ENCODE results near the gene SSMEM1. TPM values are rescaled to one million over a fixed set of nuclear protein-coding genes. Genes with fewer than 3 reads are reported as not detected.

Gene SSMEM1
- total and polyA plus RNA-seq, 10 donors, result not detected

DNA sequence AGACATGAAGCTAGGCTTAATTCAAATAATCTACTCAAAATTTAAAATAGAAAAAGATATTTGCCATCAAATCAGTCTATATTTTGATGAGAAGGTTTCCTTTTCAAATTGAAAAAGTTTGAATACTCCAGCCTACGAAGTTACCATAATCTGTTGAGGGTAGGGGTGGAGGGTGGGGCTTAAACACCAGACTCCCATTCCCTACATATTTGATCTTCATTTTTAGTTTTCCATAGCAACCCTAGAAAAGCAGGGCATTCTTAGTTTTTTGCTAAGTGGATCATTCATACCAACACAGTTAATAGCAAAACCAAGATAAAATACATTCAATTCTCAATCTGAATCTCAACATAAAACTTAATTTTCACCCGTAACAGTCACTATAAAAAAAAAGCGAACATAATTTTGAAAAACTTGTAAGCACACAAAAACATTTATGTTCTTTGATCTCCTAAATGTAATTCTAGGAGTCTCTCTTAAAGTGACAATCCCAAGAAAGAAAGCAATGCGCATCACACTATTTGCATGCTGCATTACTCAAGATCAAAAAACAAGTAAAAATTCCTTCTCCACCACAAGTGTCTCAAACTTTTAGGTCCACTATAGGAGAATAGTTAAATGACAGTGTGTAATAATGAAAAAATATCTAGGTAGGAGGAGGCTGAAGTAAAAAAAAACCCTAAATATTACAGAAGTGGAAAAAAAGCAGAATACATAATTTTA, 33.3 kb upstream of the SSMEM1 start:
- intact Hi-C loops (cut with DNase I; ENCODE audit: low total_unique reads), result no loop called here
- H3K27ac ChIP-seq, result no peak overlapping the region
- no peaks in the 10 kb centered on the region for H3K27me3 ChIP-seq (replicated peaks in 1 of 7)
- no peaks in the 10 kb centered on the region for H3K9me3 ChIP-seq
- no peak overlapping the region for H3K4me3 ChIP-seq
- H3K4me1 ChIP-seq, result no peaks in the 10 kb centered on the region
- no peak for DNase-seq
- 92 to 96% (median 95%) methylated on average over 4 of the region's 4 CpGs for WGBS, 5 donors
- H3K36me3 ChIP-seq, result peaks cover 3 to 100% (median 56%) of the 10 kb centered on the region in 6 donors
- TF ChIP-seq, protein P1, sequence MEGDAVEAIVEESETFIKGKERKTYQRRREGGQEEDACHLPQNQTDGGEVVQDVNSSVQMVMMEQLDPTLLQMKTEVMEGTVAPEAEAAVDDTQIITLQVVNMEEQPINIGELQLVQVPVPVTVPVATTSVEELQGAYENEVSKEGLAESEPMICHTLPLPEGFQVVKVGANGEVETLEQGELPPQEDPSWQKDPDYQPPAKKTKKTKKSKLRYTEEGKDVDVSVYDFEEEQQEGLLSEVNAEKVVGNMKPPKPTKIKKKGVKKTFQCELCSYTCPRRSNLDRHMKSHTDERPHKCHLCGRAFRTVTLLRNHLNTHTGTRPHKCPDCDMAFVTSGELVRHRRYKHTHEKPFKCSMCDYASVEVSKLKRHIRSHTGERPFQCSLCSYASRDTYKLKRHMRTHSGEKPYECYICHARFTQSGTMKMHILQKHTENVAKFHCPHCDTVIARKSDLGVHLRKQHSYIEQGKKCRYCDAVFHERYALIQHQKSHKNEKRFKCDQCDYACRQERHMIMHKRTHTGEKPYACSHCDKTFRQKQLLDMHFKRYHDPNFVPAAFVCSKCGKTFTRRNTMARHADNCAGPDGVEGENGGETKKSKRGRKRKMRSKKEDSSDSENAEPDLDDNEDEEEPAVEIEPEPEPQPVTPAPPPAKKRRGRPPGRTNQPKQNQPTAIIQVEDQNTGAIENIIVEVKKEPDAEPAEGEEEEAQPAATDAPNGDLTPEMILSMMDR (IDR thresholded peaks at IDR 0.05 in 8 of 11, conservative IDR thresholded peaks at IDR 0.05 in 3 of 11), result no peak
- TF ChIP-seq POLR2AphosphoS5 (IDR thresholded peaks at IDR 0.05) (no peak), POLR2A (IDR thresholded peaks at IDR 0.05) (no peak)

DNA sequence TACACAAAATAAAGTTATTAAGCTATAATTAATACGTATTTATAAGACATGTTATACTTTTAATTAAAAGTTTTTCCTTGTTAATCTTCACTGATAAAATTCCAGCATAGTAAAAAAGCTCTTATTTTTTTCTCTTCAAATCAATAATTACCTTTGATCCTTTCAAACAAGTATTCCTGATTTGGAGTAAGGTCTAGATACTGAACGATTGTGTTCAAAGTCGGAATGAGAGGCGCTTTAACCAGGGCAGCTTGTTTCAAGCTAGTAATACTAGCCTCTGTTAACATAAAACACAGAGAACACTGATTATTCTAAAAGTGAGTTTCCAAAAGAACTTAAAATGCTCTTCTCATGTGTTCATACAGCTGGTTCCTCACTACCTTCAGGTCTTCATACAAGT, 29.4 kb upstream of the SSMEM1 start:
- Histone ChIP-seq H3K4me1 (no peaks in the 10 kb centered on the region), H3K9me3 (no peaks in the 10 kb centered on the region), H3K36me3 (peaks cover 0 to 100% (median 56%) of the 10 kb centered on the region in 6 donors), H3K4me3 (no peak overlapping the region), H3K27ac (no peak overlapping the region), H3K27me3 (replicated peaks in 1 of 7) (no peaks in the 10 kb centered on the region)
- intact Hi-C loops (cut with DNase I; ENCODE audit: low total_unique reads), result no loop called here
- no peak for TF ChIP-seq POLR2AphosphoS5 (IDR thresholded peaks at IDR 0.05)
- TF ChIP-seq, protein P1 (IDR thresholded peaks at IDR 0.05 in 8 of 11, conservative IDR thresholded peaks at IDR 0.05 in 3 of 11), result no peak
- DNase-seq, result no peak
- WGBS, 5 donors, result 95 to 97% (median 96%) methylated on average over 4 of the region's 4 CpGs

DNA sequence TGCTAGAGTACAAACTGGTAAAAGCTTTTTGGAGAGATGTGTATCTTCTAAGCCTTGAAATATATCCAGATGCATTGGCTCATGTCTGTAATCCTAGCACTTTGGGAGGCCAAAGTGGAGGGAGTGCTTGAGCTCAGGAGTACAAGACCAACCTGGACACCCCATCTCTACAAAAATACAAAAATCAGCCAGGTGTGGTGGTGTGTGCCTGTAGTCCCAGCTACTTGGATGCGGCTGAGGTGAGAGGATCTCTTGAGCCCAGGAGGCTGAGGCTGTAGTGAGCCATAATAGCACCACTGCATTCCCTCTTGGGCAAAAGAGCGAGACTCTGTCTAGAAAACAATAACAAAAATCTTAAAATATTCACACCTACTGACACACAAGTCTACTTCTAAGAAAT, 28.0 kb upstream of the SSMEM1 start:
- DNase-seq, result no peak
- Histone ChIP-seq H3K27ac (no peak overlapping the region), H3K9me3 (no peaks in the 10 kb centered on the region), H3K4me3 (no peak overlapping the region), H3K36me3 (peaks cover 0 to 100% (median 56%) of the 10 kb centered on the region in 6 donors), H3K27me3 (replicated peaks in 1 of 7) (no peaks in the 10 kb centered on the region), H3K4me1 (no peaks in the 10 kb centered on the region)
- intact Hi-C loops (cut with DNase I; ENCODE audit: low total_unique reads), result no loop called here
- TF ChIP-seq POLR2AphosphoS5 (IDR thresholded peaks at IDR 0.05) (no peak), POLR2A (IDR thresholded peaks at IDR 0.05) (no peak)
- TF ChIP-seq, protein P1 (IDR thresholded peaks at IDR 0.05 in 8 of 11, conservative IDR thresholded peaks at IDR 0.05 in 3 of 11), result no peak
- 96 to 100% (median 97%) methylated on average over 2 of the region's 2 CpGs for WGBS, 5 donors

DNA sequence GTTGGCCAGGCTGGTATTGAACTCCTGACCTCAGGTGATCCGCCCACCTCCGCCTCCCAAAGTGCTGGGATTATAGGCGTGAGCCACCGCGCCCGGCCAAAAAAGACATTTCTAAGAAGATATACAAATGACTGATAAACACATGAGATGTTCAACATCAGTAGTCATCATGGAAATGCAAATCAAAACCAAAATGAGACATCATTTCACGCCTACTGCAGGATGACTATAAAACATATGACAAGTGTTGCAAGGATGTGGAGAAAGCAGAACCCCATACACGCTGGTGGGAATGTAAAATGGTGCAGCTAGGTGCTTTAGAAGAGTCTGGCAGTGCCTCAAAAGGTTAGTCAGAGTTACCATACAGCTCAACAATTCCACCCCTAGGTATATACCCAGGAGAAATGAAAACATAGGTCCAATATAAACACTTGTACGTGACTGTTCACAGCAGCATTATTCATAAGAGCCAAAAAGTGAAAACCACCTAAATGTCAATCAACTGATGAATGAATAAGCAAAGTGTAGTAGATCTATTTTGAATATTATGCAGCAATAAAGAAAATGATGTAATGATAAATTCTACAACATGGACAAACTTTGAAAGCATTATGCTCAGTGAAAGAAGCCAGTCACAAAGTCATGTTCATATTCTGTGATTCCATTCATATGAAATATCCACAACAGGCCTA, 26.9 kb upstream of the SSMEM1 start:
- no peak for TF ChIP-seq POLR2A (IDR thresholded peaks at IDR 0.05)
- peaks cover 0 to 100% (median 54%) of the 10 kb centered on the region in 6 donors for H3K36me3 ChIP-seq
- 74 to 90% (median 86%) methylated on average over 9 of the region's 9 CpGs for WGBS, 5 donors

More for the DNA sequence above, 26.9 kb upstream of the SSMEM1 start:
- H3K4me3 ChIP-seq, result no peak overlapping the region
- no peaks in the 10 kb centered on the region for H3K27me3 ChIP-seq (replicated peaks in 1 of 7)
- no peak for DNase-seq
- no peaks in the 10 kb centered on the region for H3K9me3 ChIP-seq
- intact Hi-C loops (cut with DNase I; ENCODE audit: low total_unique reads), result no loop called here
- no peak overlapping the region for H3K27ac ChIP-seq
- no peaks in the 10 kb centered on the region for H3K4me1 ChIP-seq

Measured in spleen (tissue), 11 donors.